Measurements from ENCODE around the gene SH3D21.

Gene SH3D21

DNA sequence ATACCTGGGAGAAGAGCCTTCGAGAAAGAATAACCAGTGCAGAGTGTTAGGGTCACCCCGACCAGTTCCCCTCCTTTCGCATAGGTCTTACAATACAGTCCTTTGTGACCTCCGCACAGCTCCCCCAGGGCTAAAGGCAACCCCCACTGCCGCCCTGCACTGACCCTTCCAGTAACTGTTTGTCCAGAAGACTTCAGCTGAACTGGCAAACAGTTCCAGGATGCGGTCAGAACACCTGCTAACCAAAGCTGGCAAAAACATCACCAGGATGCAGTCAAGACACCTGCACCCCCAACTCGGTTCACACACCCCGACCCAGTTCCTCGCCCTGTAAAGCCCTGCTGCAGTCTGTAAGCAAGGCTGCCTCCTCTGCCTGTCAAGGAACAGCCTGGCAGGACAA, 23.6 kb downstream of the SH3D21 start:
- DNase-seq, result no peak
- H3K4me3 ChIP-seq (ENCODE audit: low read depth, low read length), result no peak overlapping the region
- H3K9me3 ChIP-seq (ENCODE audit: insufficient read depth, low read depth, low read length), result no peaks in the 10 kb centered on the region

GRCh38 chr1:36330940-36331339, 24.8 kb downstream of the SH3D21 start:
- Histone ChIP-seq H4K12ac (ENCODE audit: low read depth, low read length) (no peak overlapping the region), H3K9ac (ENCODE audit: low read length) (no peak overlapping the region)
- WGBS (ENCODE audit: extremely low coverage, insufficient coverage, insufficient read length), result 100% methylated on average over 5 of the region's 15 CpGs

More for the DNA sequence above, 23.6 kb downstream of the SH3D21 start:
- Histone ChIP-seq H3K36me3 (ENCODE audit: control insufficient read depth in 1 of 2, insufficient read depth in 2 of 2, low read length in 2 of 2) (no peaks in the 10 kb centered on the region), H3K23ac (ENCODE audit: low read length) (no peak overlapping the region), H3K27ac (ENCODE audit: low read depth, low read length) (no peak overlapping the region), H3K4me1 (ENCODE audit: control insufficient read depth in 1 of 2, insufficient read depth in 2 of 2, low read length in 2 of 2) (peaks cover 9% of the 10 kb centered on the region in 2 experiments), H4K12ac (ENCODE audit: low read depth, low read length) (no peak overlapping the region), H3K9ac (ENCODE audit: low read length) (no peak overlapping the region), H2BK120ac (ENCODE audit: insufficient read depth, low read length, poor library complexity) (no peak overlapping the region), H3K4ac (ENCODE audit: low read depth, low read length) (no peak overlapping the region), H3K27me3 (ENCODE audit: insufficient read depth, low read length) (no peaks in the 10 kb centered on the region), H3K4me2 (ENCODE audit: low read length) (no peak overlapping the region), H2BK12ac (ENCODE audit: low read length) (no peak overlapping the region), H2AFZ (ENCODE audit: insufficient read depth, low read length, poor library complexity) (no peak overlapping the region), H4K8ac (ENCODE audit: low read depth, low read length) (no peak overlapping the region), H3K18ac (ENCODE audit: low read length) (no peak overlapping the region), H3K14ac (ENCODE audit: low read length) (no peak overlapping the region), H4K91ac (ENCODE audit: low read depth, low read length) (no peak overlapping the region), H2AK5ac (ENCODE audit: low read length) (no peak overlapping the region), H2BK5ac (ENCODE audit: low read depth, low read length, poor library complexity) (no peak overlapping the region), H3K79me1 (ENCODE audit: low read length) (no peaks in the 10 kb centered on the region), H3K79me2 (ENCODE audit: control insufficient read depth, insufficient read depth, low read length, poor library complexity) (no peaks in the 10 kb centered on the region)
- WGBS (ENCODE audit: extremely low coverage, insufficient coverage, insufficient read length), result no CpG with 5 or more reads among the region's 9 CpGs

GRCh38 chr1:36337830-36338229, 31.7 kb downstream of the SH3D21 start:
- Histone ChIP-seq H2BK5ac (ENCODE audit: low read depth, low read length, poor library complexity) (no peak overlapping the region), H3K4me2 (ENCODE audit: low read length) (no peak overlapping the region), H3K79me2 (ENCODE audit: control insufficient read depth, insufficient read depth, low read length, poor library complexity) (no peaks in the 10 kb centered on the region), H3K27me3 (ENCODE audit: insufficient read depth, low read length) (no peaks in the 10 kb centered on the region), H3K4me1 (ENCODE audit: control insufficient read depth in 1 of 2, insufficient read depth in 2 of 2, low read length in 2 of 2) (no peaks in the 10 kb centered on the region), H3K9ac (ENCODE audit: low read length) (no peak overlapping the region), H2AK5ac (ENCODE audit: low read length) (no peak overlapping the region), H2BK12ac (ENCODE audit: low read length) (no peak overlapping the region), H2BK120ac (ENCODE audit: insufficient read depth, low read length, poor library complexity) (no peak overlapping the region), H3K23ac (ENCODE audit: low read length) (no peak overlapping the region), H3K9me3 (ENCODE audit: insufficient read depth, low read depth, low read length) (no peaks in the 10 kb centered on the region), H4K12ac (ENCODE audit: low read depth, low read length) (no peak overlapping the region), H3K14ac (ENCODE audit: low read length) (no peak overlapping the region), H4K91ac (ENCODE audit: low read depth, low read length) (no peak overlapping the region), H3K27ac (ENCODE audit: low read depth, low read length) (no peak overlapping the region), H4K8ac (ENCODE audit: low read depth, low read length) (no peak overlapping the region), H3K4me3 (ENCODE audit: low read depth, low read length) (no peak overlapping the region), H3K36me3 (ENCODE audit: control insufficient read depth in 1 of 2, insufficient read depth in 2 of 2, low read length in 2 of 2) (peaks cover 29 to 37% of the 10 kb centered on the region in 2 experiments), H2AFZ (ENCODE audit: insufficient read depth, low read length, poor library complexity) (no peak overlapping the region), H3K4ac (ENCODE audit: low read depth, low read length) (no peak overlapping the region), H3K18ac (ENCODE audit: low read length) (no peak overlapping the region), H3K79me1 (ENCODE audit: low read length) (no peaks in the 10 kb centered on the region)
- WGBS (ENCODE audit: extremely low coverage, insufficient coverage, insufficient read length), result no CpG with 5 or more reads among the region's 6 CpGs
- no peak for DNase-seq

More at GRCh38 chr1:36330940-36331339, 24.8 kb downstream of the SH3D21 start:
- Histone ChIP-seq H2BK5ac (ENCODE audit: low read depth, low read length, poor library complexity) (no peak overlapping the region), H2AFZ (ENCODE audit: insufficient read depth, low read length, poor library complexity) (no peak overlapping the region), H3K27ac (ENCODE audit: low read depth, low read length) (no peak overlapping the region), H3K23ac (ENCODE audit: low read length) (peak overlapping the region; percentile 63), H4K91ac (ENCODE audit: low read depth, low read length) (no peak overlapping the region), H3K4me1 (ENCODE audit: control insufficient read depth in 1 of 2, insufficient read depth in 2 of 2, low read length in 2 of 2) (peaks cover 9% of the 10 kb centered on the region in 2 experiments), H2BK12ac (ENCODE audit: low read length) (no peak overlapping the region), H2AK5ac (ENCODE audit: low read length) (no peak overlapping the region), H4K8ac (ENCODE audit: low read depth, low read length) (no peak overlapping the region), H3K18ac (ENCODE audit: low read length) (no peak overlapping the region), H3K36me3 (ENCODE audit: control insufficient read depth in 1 of 2, insufficient read depth in 2 of 2, low read length in 2 of 2) (no peaks in the 10 kb centered on the region), H3K4me3 (ENCODE audit: low read depth, low read length) (no peak overlapping the region), H3K4ac (ENCODE audit: low read depth, low read length) (no peak overlapping the region), H3K14ac (ENCODE audit: low read length) (no peak overlapping the region), H2BK120ac (ENCODE audit: insufficient read depth, low read length, poor library complexity) (no peak overlapping the region), H3K4me2 (ENCODE audit: low read length) (no peak overlapping the region), H3K27me3 (ENCODE audit: insufficient read depth, low read length) (no peaks in the 10 kb centered on the region), H3K79me2 (ENCODE audit: control insufficient read depth, insufficient read depth, low read length, poor library complexity) (no peaks in the 10 kb centered on the region), H3K9me3 (ENCODE audit: insufficient read depth, low read depth, low read length) (no peaks in the 10 kb centered on the region), H3K79me1 (ENCODE audit: low read length) (no peaks in the 10 kb centered on the region)
- DNase-seq, result no peak

- H3K4ac ChIP-seq (ENCODE audit: low read depth, low read length), result no peak overlapping the region
- no peaks in the 10 kb centered on the region for H3K27me3 ChIP-seq (ENCODE audit: insufficient read depth, low read length)
- peaks cover 43 to 51% of the 10 kb centered on the region in 2 experiments for H3K36me3 ChIP-seq (ENCODE audit: control insufficient read depth in 1 of 2, insufficient read depth in 2 of 2, low read length in 2 of 2)
- no peak overlapping the region for H3K18ac ChIP-seq (ENCODE audit: low read length)
- H3K79me2 ChIP-seq (ENCODE audit: control insufficient read depth, insufficient read depth, low read length, poor library complexity), result no peaks in the 10 kb centered on the region
- no peak overlapping the region for H3K27ac ChIP-seq (ENCODE audit: low read depth, low read length)
- no peak overlapping the region for H3K4me2 ChIP-seq (ENCODE audit: low read length)
- no peak overlapping the region for H2BK5ac ChIP-seq (ENCODE audit: low read depth, low read length, poor library complexity)
- no peak overlapping the region for H3K14ac ChIP-seq (ENCODE audit: low read length)
- H3K4me3 ChIP-seq (ENCODE audit: low read depth, low read length), result no peak overlapping the region
- no peak overlapping the region for H2AFZ ChIP-seq (ENCODE audit: insufficient read depth, low read length, poor library complexity)
- H2BK120ac ChIP-seq (ENCODE audit: insufficient read depth, low read length, poor library complexity), result no peak overlapping the region
- no peak overlapping the region for H3K23ac ChIP-seq (ENCODE audit: low read length)
- H4K91ac ChIP-seq (ENCODE audit: low read depth, low read length), result no peak overlapping the region
- H3K79me1 ChIP-seq (ENCODE audit: low read length), result no peaks in the 10 kb centered on the region
- H2BK12ac ChIP-seq (ENCODE audit: low read length), result no peak overlapping the region
- H3K9ac ChIP-seq (ENCODE audit: low read length), result no peak overlapping the region
- no peak for DNase-seq
- H2AK5ac ChIP-seq (ENCODE audit: low read length), result no peak overlapping the region
- H3K9me3 ChIP-seq (ENCODE audit: insufficient read depth, low read depth, low read length), result no peaks in the 10 kb centered on the region
- no CpG with 5 or more reads among the region's 7 CpGs for WGBS (ENCODE audit: extremely low coverage, insufficient coverage, insufficient read length)
- no peak overlapping the region for H4K12ac ChIP-seq (ENCODE audit: low read depth, low read length)
- H3K4me1 ChIP-seq (ENCODE audit: control insufficient read depth in 1 of 2, insufficient read depth in 2 of 2, low read length in 2 of 2), result no peaks in the 10 kb centered on the region
- no peak overlapping the region for H4K8ac ChIP-seq (ENCODE audit: low read depth, low read length)
Observed at GRCh38 chr1:36339215-36339614, 33.0 kb downstream of the SH3D21 start.

Measured in trophoblast cell (in vitro differentiated cells and primary cell).